GM06990 (cell line): ENCODE results near the gene VWA8.

Source experiments
- DNase-seq: peaks from one replicate; pipeline ENCODE4 v3.0.0-alpha.2; 2011; ENCODE audit not compliant: insufficient read length; ENCODE audit errors: extremely low read depth
- H3K27me3 ChIP-seq: replicated peaks from 2 replicates; pipeline ENCODE4 v1.6.0; 2011; ENCODE audit warnings: low read length; ENCODE audit not compliant: control insufficient read depth, insufficient read depth
- H3K36me3 ChIP-seq: 2 replicates; pipeline ENCODE4 v1.5.1; 2011; ENCODE audit warnings: low read length; ENCODE audit not compliant: control insufficient read depth, insufficient read depth
- H3K4me3 ChIP-seq: replicated peaks from 2 replicates; pipeline ENCODE4 v1.5.1; 2011; ENCODE audit warnings: low read depth, mild to moderate bottlenecking, control low read depth, low read length
- CTCF ChIP-seq: IDR thresholded peaks from 2 replicates; pipeline ENCODE4 v1.5.1; 2011; ENCODE audit warnings: low read length, control low read depth, mild to moderate bottlenecking, inconsistent platforms; ENCODE audit not compliant: insufficient read depth, poor library complexity, severe bottlenecking

Gene VWA8

GRCh38 chr13:41859565-41859964 lies 101.3 kb downstream of the VWA8 start:
- H3K4me3 ChIP-seq, result no peak overlapping the region
- H3K27me3 ChIP-seq, result no peaks in the 10 kb centered on the region
- TF ChIP-seq CTCF, result no peak
- DNase-seq, result no peak
- H3K36me3 ChIP-seq, result no peaks in the 10 kb centered on the region; the same call in 1 of the 2 replicates

GRCh38 chr13:41858780-41859179 lies 102.1 kb downstream of the VWA8 start:
- Histone ChIP-seq H3K36me3 (no peaks in the 10 kb centered on the region; the same call in 1 of the 2 replicates), H3K4me3 (no peak overlapping the region), H3K27me3 (no peaks in the 10 kb centered on the region)
- no peak for TF ChIP-seq CTCF
- no peak for DNase-seq

GRCh38 chr13:41854758-41855157 lies 106.2 kb downstream of the VWA8 start:
- H3K36me3 ChIP-seq, result no peaks in the 10 kb centered on the region; the same call in none of the 2 replicates
- TF ChIP-seq CTCF, result no peak
- DNase-seq, result no peak
- H3K27me3 ChIP-seq, result no peaks in the 10 kb centered on the region
- no peak overlapping the region for H3K4me3 ChIP-seq

GRCh38 chr13:41851351-41851750 lies 109.6 kb downstream of the VWA8 start:
- DNase-seq, result no peak
- TF ChIP-seq CTCF, result no peak
- Histone ChIP-seq H3K27me3 (no peaks in the 10 kb centered on the region), H3K4me3 (no peak overlapping the region), H3K36me3 (no peaks in the 10 kb centered on the region; the same call in 1 of the 2 replicates)

- TF ChIP-seq CTCF, result no peak
- no peak for DNase-seq
- Histone ChIP-seq H3K36me3 (no peaks in the 10 kb centered on the region; the same call in 1 of the 2 replicates), H3K27me3 (no peaks in the 10 kb centered on the region), H3K4me3 (no peak overlapping the region)
Observed at GRCh38 chr13:41848435-41849255, 112.3 kb downstream of the VWA8 start.
